Naive B cell (primary cell): ENCODE results near the gene BTBD10. TPM values are rescaled to one million over a fixed set of nuclear protein-coding genes. Genes with fewer than 3 reads are reported as not detected.
"Not testable (repeated sequence)": the region's sequence is repeated elsewhere in the genome, so short reads cannot be mapped to it uniquely, and the experiment has no call there.

Source experiments
- ATAC-seq, 2 donors: fragments of 150-1000 bp; cut with Tn5 transposase; 2 replicates each; pipeline ENCODE4 v1.10.0; 2021; ENCODE audit warnings: low read depth in 2 of 2, mild to moderate bottlenecking in 2 of 2, moderate library complexity in 2 of 2
- DNase-seq: peaks from one replicate; pipeline ENCODE4 v3.0.0; 2022
- H3K27ac Mint-ChIP-seq, 6 donors: one replicate each; pipeline ENCODE4 v1.8.0; 2020 to 2022; ENCODE audit warnings: mild to moderate bottlenecking in 6 of 6, mixed read lengths in 6 of 6, moderate library complexity in 5 of 6, inconsistent platforms in 2 of 6
- H3K27me3 Mint-ChIP-seq, 3 donors: one replicate each; pipeline ENCODE4 v1.8.0; 2021 to 2022; ENCODE audit warnings: mixed read lengths in 3 of 3, mild to moderate bottlenecking in 1 of 3
- H3K36me3 Mint-ChIP-seq, 2 donors: one replicate each; pipeline ENCODE4 v1.8.0; 2020 to 2022; ENCODE audit warnings: mixed read lengths in 2 of 2, inconsistent platforms in 1 of 2, mild to moderate bottlenecking in 1 of 2
- H3K4me1 Mint-ChIP-seq, 3 donors: one replicate each; pipeline ENCODE4 v1.8.0; 2020 to 2022; ENCODE audit warnings: mixed read lengths in 3 of 3, inconsistent platforms in 1 of 3, mild to moderate bottlenecking in 1 of 3, moderate library complexity in 1 of 3
- H3K4me3 Mint-ChIP-seq, 8 donors: one replicate each; pipeline ENCODE4 v1.8.0; 2020 to 2022; ENCODE audit warnings: mild to moderate bottlenecking in 8 of 8, mixed read lengths in 8 of 8, moderate library complexity in 8 of 8, inconsistent platforms in 2 of 8
- H3K9me3 Mint-ChIP-seq, 7 donors: one replicate each; pipeline ENCODE4 v1.8.0; 2020 to 2022; ENCODE audit warnings: mixed read lengths in 7 of 7, mild to moderate bottlenecking in 5 of 7, inconsistent platforms in 2 of 7, moderate library complexity in 1 of 7
- polyA plus RNA-seq, 6 donors: library from polyadenylated mRNA; unstranded; fragments of 300-500 nt; fragmentation: Illumina TruSeq; gene quantifications; one replicate each; pipeline ENCODE4 v1.2.3, GENCODE V29; 2021; ENCODE audit warnings: low read depth in 6 of 6

BTBD10 gene
- polyA plus RNA-seq, 6 donors from 2014 or later, result 7.4 to 17.8 (median 12.6) TPM

DNA sequence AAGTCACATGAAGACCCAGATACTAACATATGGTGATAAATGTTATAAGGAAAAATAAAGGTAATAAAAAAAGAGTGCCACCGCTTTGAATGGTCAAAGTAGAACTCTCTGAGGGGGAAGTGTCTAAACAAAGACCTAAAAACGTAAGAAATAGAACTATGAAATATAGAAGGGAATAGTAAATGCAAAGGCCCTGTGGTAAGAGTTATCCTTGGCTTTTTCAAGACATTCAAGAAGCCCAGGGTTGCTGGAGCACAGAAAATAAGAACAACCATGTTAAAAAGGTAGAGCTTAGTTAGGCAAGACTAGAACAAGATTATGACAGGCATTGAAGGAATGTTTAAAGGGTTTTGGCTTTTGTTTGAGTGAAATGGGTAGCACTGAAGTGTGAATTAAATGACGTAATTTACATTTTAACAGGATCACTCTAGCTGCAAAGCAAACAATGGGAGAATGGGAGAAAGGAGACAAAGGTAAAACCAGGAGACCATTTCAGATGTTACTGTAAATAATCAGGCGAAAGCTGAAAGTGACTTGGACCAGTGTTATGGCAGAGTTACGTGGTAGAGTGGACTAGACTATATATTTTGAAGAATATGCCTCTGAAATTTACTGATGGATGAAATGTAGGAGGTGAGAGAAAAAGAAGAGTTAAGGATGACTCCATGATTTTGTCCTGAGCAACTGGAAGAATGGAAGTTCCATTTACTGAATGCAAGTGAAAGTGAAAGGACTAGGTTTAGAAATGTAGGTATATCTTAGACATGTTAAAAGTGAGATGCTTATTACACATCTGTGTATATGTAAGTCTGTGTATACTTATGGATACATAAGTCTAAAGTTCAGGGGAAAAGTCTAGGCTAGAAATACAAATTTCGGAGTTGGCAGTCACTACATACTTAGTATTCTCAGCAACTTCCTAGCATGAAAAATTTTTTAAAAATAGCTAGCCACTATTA lies 28.5 kb downstream of the BTBD10 start:
- Mint-ChIP-seq H3K36me3 (peaks cover 8 to 19% of the 10 kb centered on the region in 2 donors), H3K27me3 (no peaks in the 10 kb centered on the region), H3K4me3 (no peak overlapping the region), H3K4me1 (peaks cover 27 to 35% (median 34%) of the 10 kb centered on the region in 3 donors), H3K9me3 (peaks cover 0 to 23% (median 10%) of the 10 kb centered on the region in 7 donors), H3K27ac (peak overlapping the region in 3 of 6 donors; percentile 15 to 65 (median 39))
- ATAC-seq, result no peak
- DNase-seq, result no peak

DNA sequence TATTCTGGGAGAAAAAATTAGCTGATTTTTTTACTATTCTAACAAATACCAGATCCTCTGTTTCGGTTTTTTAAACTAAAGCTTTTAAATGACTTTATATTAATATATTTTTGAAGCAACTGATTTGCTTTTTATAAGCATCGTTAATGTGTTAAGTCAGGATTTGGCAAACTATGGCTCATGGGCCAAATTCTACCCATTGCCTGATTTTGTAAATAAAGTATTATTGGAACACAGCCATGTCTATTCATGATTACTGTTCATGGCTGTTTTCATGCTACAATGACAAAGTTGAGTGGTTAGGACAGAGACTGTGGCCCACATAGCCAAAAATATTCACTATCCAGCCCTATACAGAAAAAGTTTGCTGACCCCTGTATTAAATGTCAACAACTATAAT lies 29.6 kb downstream of the BTBD10 start:
- Mint-ChIP-seq H3K4me3 (no peak overlapping the region), H3K36me3 (peaks cover 14 to 23% of the 10 kb centered on the region in 2 donors), H3K27me3 (no peaks in the 10 kb centered on the region), H3K27ac (no peak overlapping the region), H3K9me3 (peaks cover 0 to 32% (median 20%) of the 10 kb centered on the region in 7 donors), H3K4me1 (peaks cover 27 to 35% (median 33%) of the 10 kb centered on the region in 3 donors)
- DNase-seq (no peak), ATAC-seq (no peak)

DNA sequence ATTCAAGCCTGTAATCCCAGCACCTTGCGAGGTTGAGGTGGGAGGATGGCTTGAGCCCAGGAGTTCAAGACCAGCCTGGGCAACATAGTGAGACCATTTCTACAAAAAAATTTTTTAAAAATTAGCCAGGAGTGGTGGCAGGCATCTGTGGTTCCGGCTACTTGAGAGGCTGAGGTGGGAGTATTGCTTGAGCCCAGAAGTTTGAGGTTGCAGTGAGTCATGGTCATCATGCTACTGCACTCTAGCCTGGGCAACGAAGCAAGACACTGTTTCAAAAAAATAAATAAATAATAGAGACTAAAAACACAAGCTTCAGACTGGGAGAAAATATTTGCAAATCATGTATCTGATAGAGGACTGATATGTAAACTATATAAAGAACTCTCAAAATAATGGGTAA lies 33.2 kb downstream of the BTBD10 start:
- ATAC-seq (no peak), DNase-seq (no peak)
- H3K27ac Mint-ChIP-seq, result no peak overlapping the region
- H3K27me3 Mint-ChIP-seq, result no peaks in the 10 kb centered on the region
- peaks cover 33 to 43% of the 10 kb centered on the region in 2 donors for H3K36me3 Mint-ChIP-seq
- peaks cover 0 to 58% (median 49%) of the 10 kb centered on the region in 7 donors for H3K9me3 Mint-ChIP-seq
- peak overlapping the region in 1 of 8 donors; percentile 30 for H3K4me3 Mint-ChIP-seq
- peaks cover 20 to 27% (median 23%) of the 10 kb centered on the region in 3 donors for H3K4me1 Mint-ChIP-seq

DNA sequence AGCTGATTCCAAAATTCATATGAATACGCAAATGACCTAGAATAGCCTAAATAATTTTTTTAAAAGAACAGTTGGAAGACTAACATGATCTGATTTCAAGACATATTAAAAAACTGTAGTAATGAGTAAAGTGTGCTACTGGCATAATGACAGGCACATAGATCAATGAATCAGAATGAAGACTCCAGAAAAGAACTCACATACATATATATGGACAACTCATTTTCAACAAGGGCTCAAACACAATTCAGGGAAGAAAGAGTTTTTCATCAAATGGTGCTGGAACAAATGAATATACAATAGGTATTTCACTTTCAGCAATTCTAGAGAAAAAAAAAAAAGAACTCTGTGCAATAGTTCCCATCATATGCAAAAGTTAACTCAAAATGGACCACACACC lies 33.7 kb downstream of the BTBD10 start:
- Mint-ChIP-seq H3K27ac (no peak overlapping the region), H3K9me3 (peaks cover 0 to 62% (median 51%) of the 10 kb centered on the region in 7 donors), H3K27me3 (no peaks in the 10 kb centered on the region), H3K36me3 (peaks cover 38 to 44% of the 10 kb centered on the region in 2 donors), H3K4me1 (peaks cover 21 to 27% (median 23%) of the 10 kb centered on the region in 3 donors), H3K4me3 (no peak overlapping the region)
- DNase-seq, result no peak
- ATAC-seq, result no peak

DNA sequence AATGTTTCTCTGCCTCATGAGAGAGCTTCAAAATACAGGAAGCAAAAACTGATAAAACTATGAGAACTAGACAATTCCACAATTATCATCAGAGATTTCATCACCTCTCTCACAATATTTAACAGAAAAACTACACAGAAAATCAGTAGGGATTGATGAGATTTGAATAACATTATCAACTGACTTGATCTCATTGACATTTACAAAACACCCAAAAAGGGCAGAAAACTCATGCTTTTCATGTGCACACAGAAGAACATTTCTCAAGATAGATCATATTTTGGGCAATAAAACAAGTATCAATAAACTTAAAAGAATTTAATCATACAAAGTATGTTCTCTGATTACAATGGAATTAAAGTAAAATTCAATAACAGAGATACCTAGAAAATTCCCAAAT lies 35.6 kb downstream of the BTBD10 start:
- Mint-ChIP-seq H3K27me3 (no peaks in the 10 kb centered on the region), H3K36me3 (peaks cover 40 to 44% of the 10 kb centered on the region in 2 donors), H3K27ac (no peak overlapping the region), H3K4me1 (peaks cover 24 to 28% (median 24%) of the 10 kb centered on the region in 3 donors), H3K4me3 (no peak overlapping the region), H3K9me3 (peaks cover 0 to 62% (median 51%) of the 10 kb centered on the region in 7 donors)
- DNase-seq (no peak), ATAC-seq (no peak)

DNA sequence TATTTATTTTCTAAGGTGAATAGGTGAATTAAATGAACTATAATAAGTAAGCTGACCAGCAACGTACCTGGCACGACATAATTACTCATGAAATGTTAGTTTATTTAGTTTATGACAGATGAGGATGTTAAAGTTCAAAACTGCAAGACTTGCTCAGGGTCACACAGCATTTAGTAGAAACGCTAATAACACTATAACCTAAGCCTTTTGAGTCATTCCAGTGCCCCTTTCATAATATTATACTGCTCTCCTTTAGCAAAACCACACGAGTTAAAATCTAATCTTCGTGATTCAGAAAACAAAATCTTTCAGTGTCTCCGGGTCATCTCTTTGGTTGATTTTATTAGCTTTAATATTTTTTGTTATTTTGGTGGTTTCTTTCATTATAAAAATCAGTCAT lies 39.6 kb downstream of the BTBD10 start:
- peaks cover 17 to 20% (median 20%) of the 10 kb centered on the region in 3 donors for H3K4me1 Mint-ChIP-seq
- peaks cover 35 to 37% of the 10 kb centered on the region in 2 donors for H3K36me3 Mint-ChIP-seq
- no peak overlapping the region for H3K27ac Mint-ChIP-seq
- no peak for ATAC-seq
- no peak overlapping the region for H3K4me3 Mint-ChIP-seq
- peaks cover 0 to 39% (median 30%) of the 10 kb centered on the region in 7 donors for H3K9me3 Mint-ChIP-seq
- DNase-seq, result no peak
- no peaks in the 10 kb centered on the region for H3K27me3 Mint-ChIP-seq

DNA sequence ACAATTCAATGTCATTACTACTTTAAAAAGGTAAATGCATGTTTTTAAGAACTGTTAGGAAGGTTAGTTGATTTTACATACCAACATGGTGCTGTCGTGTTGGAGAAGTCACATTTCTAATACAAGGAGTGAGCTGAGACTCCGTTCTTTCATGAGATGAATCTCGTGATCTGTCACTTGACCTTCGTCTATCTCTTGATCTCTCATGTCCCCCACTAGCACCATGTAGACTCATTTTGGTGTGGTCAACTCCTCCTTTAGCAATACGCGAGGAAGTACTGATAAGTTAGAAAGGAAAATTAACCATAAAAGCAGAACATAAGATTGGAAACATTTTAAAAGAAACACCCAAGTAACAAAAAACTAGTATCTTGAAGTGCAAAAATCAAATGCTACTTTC lies 41.5 kb downstream of the BTBD10 start:
- H3K4me3 Mint-ChIP-seq, result no peak overlapping the region
- peaks cover 23 to 34% of the 10 kb centered on the region in 2 donors for H3K36me3 Mint-ChIP-seq
- ATAC-seq (no peak), DNase-seq (no peak)
- no peak overlapping the region for H3K27ac Mint-ChIP-seq
- H3K27me3 Mint-ChIP-seq, result no peaks in the 10 kb centered on the region
- H3K9me3 Mint-ChIP-seq, result peaks cover 0 to 21% (median 14%) of the 10 kb centered on the region in 7 donors
- peaks cover 17 to 20% (median 18%) of the 10 kb centered on the region in 3 donors for H3K4me1 Mint-ChIP-seq

DNA sequence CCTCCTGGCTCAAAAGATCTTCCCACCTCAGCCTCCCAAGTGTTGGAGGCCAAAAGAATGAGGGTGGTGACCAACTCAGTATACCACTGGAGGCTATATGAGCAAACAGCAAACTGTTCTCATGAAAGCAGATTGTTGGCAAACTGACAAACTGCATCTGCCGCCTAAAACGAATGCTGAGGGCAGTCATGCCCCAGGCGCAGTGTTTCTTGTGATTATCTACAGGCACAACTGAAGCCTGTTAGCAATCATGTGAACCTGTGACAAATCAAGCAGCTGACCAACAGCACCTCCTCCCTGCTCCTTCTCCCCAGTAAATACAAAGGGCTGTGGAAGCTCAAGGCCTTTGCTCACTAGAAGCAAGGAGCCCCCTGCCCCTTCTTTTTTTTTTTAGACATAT lies 47.8 kb downstream of the BTBD10 start:
- Mint-ChIP-seq H3K27me3 (no peaks in the 10 kb centered on the region), H3K36me3 (peaks cover 24 to 46% of the 10 kb centered on the region in 2 donors)

DNA sequence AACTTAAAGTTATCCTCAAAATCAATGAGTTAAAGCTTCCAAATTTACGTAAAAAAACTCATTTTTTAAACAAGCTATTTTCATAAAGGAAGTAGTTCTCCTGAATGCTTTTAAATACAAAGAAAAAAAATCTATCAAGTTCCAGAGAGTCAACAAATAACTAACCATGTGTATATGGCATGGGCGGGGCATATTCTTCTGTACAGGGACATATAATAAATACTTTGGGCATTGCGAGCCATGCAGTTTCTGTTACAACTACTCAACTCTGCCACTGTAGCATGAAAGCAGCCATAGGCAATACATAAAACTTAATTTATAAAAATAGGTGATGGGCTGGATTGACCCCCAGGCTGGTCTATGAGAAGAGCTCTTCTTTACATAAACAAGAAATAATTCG lies 57.8 kb downstream of the BTBD10 start:
- no peak overlapping the region for H3K4me3 Mint-ChIP-seq
- no peaks in the 10 kb centered on the region for H3K27me3 Mint-ChIP-seq
- ATAC-seq, result no peak
- H3K9me3 Mint-ChIP-seq, result peaks cover 0 to 7% (median 2%) of the 10 kb centered on the region in 7 donors
- H3K27ac Mint-ChIP-seq, result no peak overlapping the region
- no peak for DNase-seq
- H3K36me3 Mint-ChIP-seq, result peaks cover 27 to 37% of the 10 kb centered on the region in 2 donors
- no peaks in the 10 kb centered on the region for H3K4me1 Mint-ChIP-seq

More for the DNA sequence above, 47.8 kb downstream of the BTBD10 start:
- H3K27ac Mint-ChIP-seq, result no peak overlapping the region
- DNase-seq (no peak), ATAC-seq (no peak)
- H3K4me3 Mint-ChIP-seq, result no peak overlapping the region
- H3K9me3 Mint-ChIP-seq, result no peaks in the 10 kb centered on the region
- no peaks in the 10 kb centered on the region for H3K4me1 Mint-ChIP-seq

DNA sequence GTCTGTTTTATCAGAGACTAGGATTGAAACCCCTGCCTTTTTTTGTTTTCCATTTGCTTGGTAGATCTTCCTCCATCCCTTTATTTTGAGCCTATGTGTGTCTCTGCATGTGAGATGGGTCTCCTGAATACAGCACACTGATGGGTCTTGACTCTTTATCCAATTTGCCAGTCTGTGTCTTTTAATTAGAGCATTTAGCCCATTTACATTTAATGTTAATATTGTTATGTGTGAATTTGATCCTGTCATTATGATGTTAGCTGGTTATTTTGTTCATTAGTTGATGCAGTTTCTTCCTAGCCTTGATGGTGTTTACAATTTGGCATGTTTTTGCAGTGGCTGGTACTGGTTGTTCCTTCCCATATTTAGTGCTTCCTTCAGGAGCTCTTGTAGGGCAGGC lies 64.7 kb downstream of the BTBD10 start:
- H3K27me3 Mint-ChIP-seq, H3K4me3 Mint-ChIP-seq, ATAC-seq, H3K4me1 Mint-ChIP-seq, DNase-seq, H3K27ac Mint-ChIP-seq: not testable (repeated sequence)
- H3K36me3 Mint-ChIP-seq, result peaks cover 16 to 21% of the 10 kb centered on the region in 2 donors
- H3K9me3 Mint-ChIP-seq, result peaks cover 0 to 14% (median 3%) of the 10 kb centered on the region in 7 donors

DNA sequence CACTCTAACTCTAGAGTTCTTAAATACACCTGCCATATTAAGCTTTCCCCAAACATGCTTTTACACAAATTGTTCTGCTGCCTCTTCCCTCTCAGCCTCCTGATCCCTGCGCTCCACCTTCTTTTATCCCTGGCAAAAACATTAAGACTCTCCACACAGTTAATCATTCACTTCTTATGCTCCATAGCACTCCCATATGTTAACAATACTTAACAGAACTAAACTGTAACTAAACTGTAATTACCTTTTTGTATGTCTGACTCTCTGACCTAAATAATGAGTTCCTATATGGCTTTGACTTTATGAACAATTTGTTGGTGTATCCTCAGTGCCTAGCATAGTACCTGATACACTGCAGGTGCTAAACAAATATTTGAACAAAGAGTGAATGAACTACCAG lies 71.8 kb downstream of the BTBD10 start:
- Mint-ChIP-seq H3K27me3 (no peaks in the 10 kb centered on the region), H3K4me3 (no peak overlapping the region), H3K9me3 (no peaks in the 10 kb centered on the region), H3K4me1 (no peaks in the 10 kb centered on the region), H3K27ac (peak overlapping the region in 1 of 6 donors; percentile 4), H3K36me3 (peaks cover 8 to 21% of the 10 kb centered on the region in 2 donors)
- DNase-seq (no peak), ATAC-seq (no peak)

DNA sequence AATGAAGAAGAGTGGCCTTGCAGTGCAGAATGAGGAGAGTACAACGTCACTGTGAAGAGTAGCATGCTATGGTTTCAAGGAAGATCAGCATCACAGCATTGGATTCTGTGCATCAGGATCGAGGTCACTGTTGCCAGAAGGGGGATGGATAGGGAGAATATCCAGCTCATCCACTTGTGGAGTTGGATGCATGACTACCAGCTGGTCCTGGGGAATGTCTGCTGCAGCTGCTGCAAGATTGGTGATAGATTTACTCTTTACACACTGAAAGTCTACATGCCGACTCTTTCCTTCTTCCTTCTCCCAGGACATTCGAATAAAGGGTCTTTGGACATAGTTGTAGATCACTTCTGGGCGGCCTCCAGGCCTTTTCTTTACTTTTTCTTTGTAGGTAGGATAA lies 74.3 kb downstream of the BTBD10 start:
- Mint-ChIP-seq H3K27me3 (no peaks in the 10 kb centered on the region), H3K4me1 (peaks cover 0 to 6% (median 2%) of the 10 kb centered on the region in 3 donors), H3K4me3 (no peak overlapping the region), H3K27ac (peak overlapping the region in 1 of 6 donors; percentile 1), H3K36me3 (peaks cover 8 to 21% of the 10 kb centered on the region in 2 donors), H3K9me3 (no peaks in the 10 kb centered on the region)
- ATAC-seq, result no peak
- no peak for DNase-seq

DNA sequence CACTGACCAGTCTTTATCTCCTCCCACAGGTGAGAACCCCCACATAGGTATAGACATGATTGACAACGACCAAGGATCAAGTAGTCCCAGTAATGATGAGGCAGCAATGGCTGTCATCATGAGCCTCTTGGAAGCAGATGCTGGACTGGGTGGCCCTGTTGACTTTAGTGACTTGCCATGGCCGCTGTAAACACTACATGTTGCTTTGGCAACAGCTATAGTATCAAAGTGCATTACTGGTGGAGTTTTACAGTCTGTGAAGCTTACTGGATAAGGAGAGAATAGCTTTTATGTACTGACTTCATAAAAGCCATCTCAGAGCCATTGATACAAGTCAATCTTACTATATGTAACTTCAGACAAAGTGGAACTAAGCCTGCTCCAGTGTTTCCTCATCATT lies 76.5 kb downstream of the BTBD10 start:
- no peak overlapping the region for H3K4me3 Mint-ChIP-seq
- H3K27me3 Mint-ChIP-seq, result no peaks in the 10 kb centered on the region

More for the DNA sequence above, 76.5 kb downstream of the BTBD10 start:
- DNase-seq (no peak), ATAC-seq (no peak)
- peaks cover 22 to 23% of the 10 kb centered on the region in 2 donors for H3K36me3 Mint-ChIP-seq
- peaks cover 0 to 6% (median 2%) of the 10 kb centered on the region in 3 donors for H3K4me1 Mint-ChIP-seq
- no peak overlapping the region for H3K27ac Mint-ChIP-seq
- H3K9me3 Mint-ChIP-seq, result no peaks in the 10 kb centered on the region
